Glutamatergic neuron (in vitro differentiated cells): Measurements from ENCODE around the gene KRTAP9-6. TPM values are rescaled to one million over a fixed set of nuclear protein-coding genes. Genes with fewer than 3 reads are reported as not detected.
A peak's percentile ranks its signal among the peaks of the same experiment; 100 is the strongest.
"Not testable (repeated sequence)": the region's sequence is repeated elsewhere in the genome, so short reads cannot be mapped to it uniquely, and the experiment has no call there.

Experiments used
- DNase-seq: peaks from one replicate; pipeline ENCODE4 v3.0.0; 2022
- H3K27ac Mint-ChIP-seq: one replicate; pipeline ENCODE4 v1.8.0; 2020; ENCODE audit warnings: mild to moderate bottlenecking, mixed read lengths, inconsistent platforms; ENCODE audit not compliant: unreplicated experiment
- H3K27me3 Mint-ChIP-seq: one replicate; pipeline ENCODE4 v1.8.0; 2020; ENCODE audit warnings: mild to moderate bottlenecking, moderate library complexity, mixed read lengths, inconsistent platforms; ENCODE audit not compliant: unreplicated experiment
- H3K36me3 Mint-ChIP-seq: one replicate; pipeline ENCODE4 v1.8.0; 2020; ENCODE audit warnings: mild to moderate bottlenecking, mixed read lengths, inconsistent platforms; ENCODE audit not compliant: unreplicated experiment
- H3K4me1 Mint-ChIP-seq: one replicate; pipeline ENCODE4 v1.8.0; 2020; ENCODE audit warnings: mild to moderate bottlenecking, low read depth, mixed read lengths, inconsistent platforms; ENCODE audit not compliant: unreplicated experiment
- H3K4me3 Mint-ChIP-seq: one replicate; pipeline ENCODE4 v1.8.0; 2020; ENCODE audit warnings: mild to moderate bottlenecking, mixed read lengths, inconsistent platforms; ENCODE audit not compliant: unreplicated experiment
- H3K9me3 Mint-ChIP-seq: one replicate; pipeline ENCODE4 v1.8.0; 2020; ENCODE audit warnings: mild to moderate bottlenecking, moderate library complexity, mixed read lengths, inconsistent platforms; ENCODE audit not compliant: unreplicated experiment
- total RNA-seq: library from RNA; stranded (reverse); fragmentation: NEBNext Ultra II Directional; extraction: Animal tissue kit (Norgen Biotek cat#: 25700); gene quantifications from one replicate; pipeline ENCODE4 v1.2.1, GENCODE V29; 2021; ENCODE audit not compliant: unreplicated experiment
- TF ChIP-seq, protein P1 (sequence below): fragments of 200-600 bp; sonication (generic); IDR thresholded peaks from one replicate; pipeline ENCODE4 v1.5.0; 2021; ENCODE audit not compliant: partially characterized antibody, unreplicated experiment

The KRTAP9-6 gene
- total RNA-seq, 1 donor from 2014 or later, result not detected

GRCh38 chr17:41251261-41251660 lies 13.9 kb upstream of the KRTAP9-6 start:
- no peak overlapping the region for H3K27ac Mint-ChIP-seq
- H3K9me3 Mint-ChIP-seq, result peaks cover 13% of the 10 kb centered on the region
- peaks cover 6% of the 10 kb centered on the region for H3K4me1 Mint-ChIP-seq
- no peak for DNase-seq
- no peaks in the 10 kb centered on the region for H3K36me3 Mint-ChIP-seq
- H3K4me3 Mint-ChIP-seq, result no peak overlapping the region
- TF ChIP-seq, protein P1, sequence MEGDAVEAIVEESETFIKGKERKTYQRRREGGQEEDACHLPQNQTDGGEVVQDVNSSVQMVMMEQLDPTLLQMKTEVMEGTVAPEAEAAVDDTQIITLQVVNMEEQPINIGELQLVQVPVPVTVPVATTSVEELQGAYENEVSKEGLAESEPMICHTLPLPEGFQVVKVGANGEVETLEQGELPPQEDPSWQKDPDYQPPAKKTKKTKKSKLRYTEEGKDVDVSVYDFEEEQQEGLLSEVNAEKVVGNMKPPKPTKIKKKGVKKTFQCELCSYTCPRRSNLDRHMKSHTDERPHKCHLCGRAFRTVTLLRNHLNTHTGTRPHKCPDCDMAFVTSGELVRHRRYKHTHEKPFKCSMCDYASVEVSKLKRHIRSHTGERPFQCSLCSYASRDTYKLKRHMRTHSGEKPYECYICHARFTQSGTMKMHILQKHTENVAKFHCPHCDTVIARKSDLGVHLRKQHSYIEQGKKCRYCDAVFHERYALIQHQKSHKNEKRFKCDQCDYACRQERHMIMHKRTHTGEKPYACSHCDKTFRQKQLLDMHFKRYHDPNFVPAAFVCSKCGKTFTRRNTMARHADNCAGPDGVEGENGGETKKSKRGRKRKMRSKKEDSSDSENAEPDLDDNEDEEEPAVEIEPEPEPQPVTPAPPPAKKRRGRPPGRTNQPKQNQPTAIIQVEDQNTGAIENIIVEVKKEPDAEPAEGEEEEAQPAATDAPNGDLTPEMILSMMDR, result no peak
- H3K27me3 Mint-ChIP-seq, result peaks cover 10% of the 10 kb centered on the region

GRCh38 chr17:41254861-41255260 lies 10.3 kb upstream of the KRTAP9-6 start:
- H3K9me3 Mint-ChIP-seq, result peaks cover 11% of the 10 kb centered on the region
- peaks cover 8% of the 10 kb centered on the region for H3K27me3 Mint-ChIP-seq
- no peak overlapping the region for H3K4me3 Mint-ChIP-seq
- no peak for DNase-seq
- TF ChIP-seq, protein P1, result no peak
- H3K27ac Mint-ChIP-seq, result no peak overlapping the region
- no peaks in the 10 kb centered on the region for H3K36me3 Mint-ChIP-seq
- H3K4me1 Mint-ChIP-seq, result peaks cover 6% of the 10 kb centered on the region

DNA sequence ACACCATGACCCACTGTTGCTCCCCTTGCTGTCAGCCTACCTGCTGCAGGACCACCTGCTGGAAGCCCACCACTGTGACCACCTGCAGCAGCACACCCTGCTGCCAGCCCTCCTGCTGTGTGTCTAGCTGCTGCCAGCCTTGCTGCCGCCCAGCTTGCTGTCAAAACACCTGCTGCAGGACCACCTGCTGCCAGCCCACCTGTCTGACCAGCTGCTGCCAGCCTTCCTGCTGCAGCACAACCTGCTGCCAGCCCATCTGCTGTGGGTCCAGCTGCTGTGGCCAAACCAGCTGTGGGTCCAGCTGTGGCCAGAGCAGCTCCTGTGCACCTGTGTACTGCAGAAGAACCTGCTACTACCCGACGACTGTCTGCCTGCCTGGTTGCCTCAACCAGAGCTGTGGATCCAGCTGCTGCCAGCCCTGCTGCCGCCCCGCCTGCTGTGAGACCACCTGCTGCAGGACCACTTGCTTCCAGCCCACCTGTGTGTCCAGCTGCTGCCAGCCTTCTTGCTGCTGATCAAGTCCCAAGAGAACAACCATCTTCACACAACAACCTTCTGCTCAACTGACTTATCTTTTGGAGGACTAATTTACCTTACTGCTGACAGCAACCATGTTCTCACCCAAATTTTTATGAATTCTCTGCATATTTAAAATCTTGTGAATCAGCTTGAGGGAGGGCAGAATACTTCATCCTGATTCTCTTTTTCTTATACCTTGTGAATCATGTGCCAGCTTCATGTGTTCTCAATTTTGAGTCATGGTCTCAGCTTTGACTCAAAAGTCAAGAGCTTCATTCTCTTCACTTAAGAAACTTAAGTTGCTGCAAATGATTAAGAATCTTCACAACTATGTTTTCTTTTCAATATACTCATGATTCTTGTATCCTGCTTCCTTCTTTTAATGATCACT lies 9.5 kb upstream of the KRTAP9-6 start, which contains the start of gene KRTAP9-9:
TSS of gene KRTAP9-9 (plus strand) at position 4 of the 910 bp plus-strand sequence.
- Mint-ChIP-seq H3K4me3 (peak within 1 kb of the TSS; percentile 6), H3K27ac (peak within 1 kb of the TSS; percentile 73)
- DNase-seq, result peak; percentile 33
- H3K36me3 Mint-ChIP-seq, H3K9me3 Mint-ChIP-seq, H3K4me1 Mint-ChIP-seq, H3K27me3 Mint-ChIP-seq: not testable (repeated sequence)

DNA sequence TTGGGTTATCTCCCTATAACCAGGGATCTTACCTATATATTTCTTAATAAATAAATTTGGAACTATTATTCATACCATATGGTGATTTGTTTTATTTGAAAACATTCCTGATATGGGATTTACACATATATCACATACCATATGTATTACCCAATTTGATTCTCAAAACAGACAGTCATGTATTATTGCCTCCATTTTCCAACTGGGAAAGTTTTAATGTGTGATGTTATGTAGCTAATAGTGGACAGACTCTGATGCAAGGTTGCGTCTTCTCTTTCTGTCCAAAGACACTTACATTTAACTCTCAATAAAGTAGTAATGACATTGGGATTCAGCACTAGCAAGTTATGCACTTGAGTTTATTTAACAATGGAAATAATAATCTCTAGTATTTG lies 8.9 kb upstream of the KRTAP9-6 start:
- Mint-ChIP-seq H3K27ac (no peak overlapping the region), H3K27me3 (peaks cover 7% of the 10 kb centered on the region), H3K9me3 (peaks cover 8% of the 10 kb centered on the region), H3K4me3 (no peak overlapping the region), H3K4me1 (peaks cover 6% of the 10 kb centered on the region), H3K36me3 (no peaks in the 10 kb centered on the region)
- DNase-seq, result no peak
- TF ChIP-seq, protein P1, result no peak

GRCh38 chr17:41258406-41258805 lies 6.8 kb upstream of the KRTAP9-6 start:
- H3K9me3 Mint-ChIP-seq, result peaks cover 8% of the 10 kb centered on the region
- H3K4me3 Mint-ChIP-seq, result no peak overlapping the region
- H3K27ac Mint-ChIP-seq, result no peak overlapping the region
- no peak for DNase-seq
- no peaks in the 10 kb centered on the region for H3K36me3 Mint-ChIP-seq
- peaks cover 5% of the 10 kb centered on the region for H3K27me3 Mint-ChIP-seq
- peaks cover 6% of the 10 kb centered on the region for H3K4me1 Mint-ChIP-seq
- TF ChIP-seq, protein P1, result no peak
